HG03139 (cell line): Measurements from ENCODE around the gene SLC50A1.
A peak's percentile ranks its signal among the peaks of the same experiment; 100 is the strongest.
"Not testable (repeated sequence)": the region's sequence is repeated elsewhere in the genome, so short reads cannot be mapped to it uniquely, and the experiment has no call there.

Experiments used
- ATAC-seq: cut with Tn5 transposase; IDR thresholded peaks from one replicate; pipeline ENCODE4 v1.9.1; 2021; ENCODE audit not compliant: unreplicated experiment

The SLC50A1 gene

DNA sequence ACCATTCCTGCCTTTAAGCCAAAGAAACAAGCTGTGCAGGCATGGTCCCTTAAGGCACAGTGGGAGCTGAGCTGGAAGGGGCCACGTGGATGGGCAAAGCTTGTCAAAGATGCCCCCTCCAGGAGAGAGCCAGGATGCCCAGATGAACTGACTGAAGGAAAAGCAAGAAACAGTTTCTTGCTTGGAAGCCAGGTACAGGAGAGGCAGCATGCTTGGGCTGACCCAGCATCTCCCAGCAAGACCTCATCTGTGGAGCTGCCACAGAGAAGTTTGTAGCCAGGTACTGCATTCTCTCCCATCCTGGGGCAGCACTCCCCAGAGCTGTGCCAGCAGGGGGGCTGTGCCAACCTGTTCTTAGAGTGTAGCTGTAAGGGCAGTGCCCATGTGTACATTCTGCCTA, 1.3 kb upstream of the SLC50A1 start:
- ATAC-seq, result no peak

DNA sequence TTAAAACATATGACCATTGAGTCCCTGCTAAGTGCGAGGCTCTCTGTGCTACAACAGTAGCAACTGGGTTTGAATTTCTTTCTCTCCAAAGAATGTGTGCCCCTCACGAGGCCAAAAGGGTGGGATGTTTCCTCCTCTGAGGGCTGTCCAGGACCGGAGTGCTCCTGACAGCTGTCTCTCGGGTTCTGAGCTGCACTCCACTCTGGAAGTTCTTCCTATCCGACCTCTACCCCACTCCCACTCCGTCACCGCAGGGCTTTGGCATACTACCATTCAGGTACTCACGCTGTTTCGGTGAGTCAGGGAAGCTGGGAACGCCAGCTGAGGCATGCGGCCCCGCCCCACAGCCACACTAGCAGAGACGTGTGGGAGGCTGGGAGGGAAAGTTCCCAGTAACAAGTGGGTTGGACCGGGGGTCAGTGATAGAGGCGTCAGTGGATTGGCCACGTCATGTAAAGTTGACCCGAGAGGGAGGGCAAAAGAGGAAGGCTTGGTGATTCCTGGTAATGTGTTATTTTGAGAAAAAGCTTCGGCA, 705 bp upstream of the SLC50A1 start:
- no peak for ATAC-seq

DNA sequence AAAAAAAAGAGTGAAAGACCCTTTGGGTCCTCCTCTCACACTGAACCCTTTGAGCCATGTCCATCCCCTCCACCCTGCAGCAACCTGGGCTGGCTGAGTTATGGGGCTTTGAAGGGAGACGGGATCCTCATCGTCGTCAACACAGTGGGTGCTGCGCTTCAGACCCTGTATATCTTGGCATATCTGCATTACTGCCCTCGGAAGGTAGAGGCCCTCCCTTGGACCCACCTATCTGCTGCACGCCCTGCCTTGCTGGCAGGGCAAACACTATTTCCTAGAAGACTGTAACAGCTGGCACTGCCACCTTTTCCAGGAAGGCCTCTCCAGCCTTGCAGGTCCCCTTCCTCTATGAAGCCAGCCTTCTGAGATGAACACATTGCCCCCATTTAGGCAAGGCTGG, 1.1 kb downstream of the SLC50A1 start:
- no peak for ATAC-seq

DNA sequence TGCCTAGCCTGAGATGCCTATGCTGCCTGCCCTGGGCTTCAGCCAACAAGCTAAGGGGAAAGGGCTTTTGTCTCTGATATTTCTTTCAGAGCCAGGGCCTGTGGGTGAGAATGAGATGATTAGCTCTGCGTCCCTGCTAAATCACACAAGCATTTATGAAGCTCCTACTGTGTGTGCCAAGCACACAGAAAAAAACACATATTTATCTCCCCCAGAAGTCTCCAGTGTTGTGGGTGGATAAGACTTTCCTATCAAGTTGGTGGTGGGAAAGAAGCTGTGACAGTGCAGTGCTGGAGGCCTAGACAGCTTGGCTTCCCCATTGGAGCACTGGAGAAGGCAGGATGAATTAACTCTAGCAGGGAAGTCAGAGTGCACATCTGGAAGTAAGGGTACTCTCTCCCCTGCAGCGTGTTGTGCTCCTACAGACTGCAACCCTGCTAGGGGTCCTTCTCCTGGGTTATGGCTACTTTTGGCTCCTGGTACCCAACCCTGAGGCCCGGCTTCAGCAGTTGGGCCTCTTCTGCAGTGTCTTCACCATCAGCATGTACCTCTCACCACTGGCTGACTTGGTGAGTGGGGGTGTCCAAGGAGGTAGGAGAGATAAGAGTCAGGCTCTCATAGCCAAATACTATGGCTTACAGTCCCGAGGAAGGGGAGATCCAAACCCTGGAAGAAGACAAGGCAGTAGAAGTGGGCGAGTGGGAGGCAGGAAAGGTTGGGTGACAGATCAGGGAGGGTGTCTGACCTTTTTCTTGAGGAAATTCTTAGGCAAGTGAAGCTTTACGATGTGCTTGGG, 1.7 kb downstream of the SLC50A1 start:
- no peak for ATAC-seq

DNA sequence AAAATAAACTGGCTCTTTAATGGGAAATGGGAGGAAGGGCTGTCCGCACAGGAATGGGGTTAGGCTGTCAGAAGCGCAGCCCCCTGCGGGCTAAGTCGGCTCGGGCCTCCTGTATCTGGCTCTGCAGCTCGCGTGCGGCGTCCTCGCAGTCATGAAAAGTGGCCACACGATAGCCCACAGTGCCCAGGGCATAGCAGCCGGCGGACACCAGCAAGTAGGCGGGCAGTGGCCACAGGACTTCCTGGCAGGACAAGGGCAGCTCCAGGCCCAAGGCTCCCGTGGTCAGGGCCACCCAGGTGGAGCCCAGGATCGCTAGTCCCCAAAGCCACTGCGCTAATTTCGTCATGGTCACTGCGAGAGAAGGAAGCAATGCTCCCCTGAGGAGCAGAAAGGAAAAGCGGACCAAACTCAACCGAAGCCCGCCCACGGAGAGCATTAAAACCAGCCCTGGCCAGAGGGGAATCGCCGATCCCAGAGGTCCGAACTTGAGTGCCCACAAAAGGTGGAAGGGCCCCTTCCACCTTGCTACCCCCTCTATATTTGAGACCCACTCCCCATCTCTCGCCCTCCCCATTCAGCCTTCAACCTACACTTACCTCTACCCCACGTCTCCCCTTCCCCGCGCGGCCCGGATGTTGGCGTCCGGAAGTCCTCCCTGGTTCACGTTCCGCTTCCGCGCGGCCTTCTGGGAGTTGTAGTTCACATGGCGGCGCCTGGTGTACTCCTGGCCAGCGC, 4.4 kb downstream of the SLC50A1 start, which contains the start of gene DPM3:
DPM3 (minus strand) TSS at position 637 of the 735 bp plus-strand sequence; CDS start at position 346, 291 bp downstream.
- peak; percentile 59 for ATAC-seq

DNA sequence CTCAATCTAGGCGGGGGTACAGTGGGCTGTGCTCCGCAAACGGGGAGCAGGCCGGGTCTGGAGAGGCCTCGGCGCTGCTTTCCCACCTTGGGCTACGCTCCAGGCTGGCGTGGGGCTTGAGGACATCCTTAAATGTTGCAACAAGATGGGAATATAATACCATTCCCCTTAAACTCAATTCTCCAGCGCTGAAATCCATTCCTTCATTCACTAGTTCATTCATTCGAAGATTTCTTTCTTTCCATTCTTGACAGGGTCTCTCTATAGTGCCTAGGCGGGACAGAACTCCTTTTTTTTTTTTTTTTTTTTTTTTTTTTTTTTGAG, 4.9 kb downstream of the SLC50A1 start:
- ATAC-seq, result no peak

DNA sequence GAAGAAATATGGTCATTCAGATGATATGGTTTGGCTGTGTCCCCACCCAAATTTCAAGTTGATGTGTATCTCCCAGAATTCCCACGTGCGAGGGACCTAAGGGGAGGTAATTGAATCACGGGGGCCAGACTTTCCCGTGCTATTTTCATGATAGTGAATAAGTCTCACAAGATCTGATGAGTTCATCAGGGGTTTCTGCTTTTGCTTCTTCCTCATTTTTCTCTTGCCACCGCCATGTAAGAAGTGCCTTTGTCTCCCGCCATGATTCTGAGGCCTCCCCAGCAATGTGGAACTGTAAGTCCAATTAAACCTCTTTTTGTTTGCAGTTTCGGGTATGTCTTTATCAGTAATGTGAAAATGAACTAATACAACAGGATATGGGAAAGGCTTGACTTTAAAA, 6.1 kb downstream of the SLC50A1 start:
- ATAC-seq, result no peak

DNA sequence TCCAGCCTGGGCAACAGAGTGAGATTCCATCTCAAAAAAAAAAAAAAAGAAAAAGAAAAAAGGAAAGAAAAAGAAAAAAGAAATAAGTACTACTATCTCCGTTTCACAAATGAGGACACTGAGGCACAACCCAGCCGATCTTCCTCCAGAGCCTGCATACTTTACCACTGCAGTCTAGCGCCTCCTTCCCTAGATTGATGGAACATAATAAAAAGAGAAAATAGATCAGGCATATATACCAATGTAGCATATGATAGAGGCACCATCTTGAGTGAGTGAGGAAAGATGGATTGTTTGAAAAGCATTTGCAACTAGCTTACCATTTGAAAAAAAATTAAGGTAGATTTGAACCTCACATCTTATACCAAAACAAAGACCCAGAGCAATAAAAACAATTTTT, 9.8 kb downstream of the SLC50A1 start:
- ATAC-seq, result no peak

DNA sequence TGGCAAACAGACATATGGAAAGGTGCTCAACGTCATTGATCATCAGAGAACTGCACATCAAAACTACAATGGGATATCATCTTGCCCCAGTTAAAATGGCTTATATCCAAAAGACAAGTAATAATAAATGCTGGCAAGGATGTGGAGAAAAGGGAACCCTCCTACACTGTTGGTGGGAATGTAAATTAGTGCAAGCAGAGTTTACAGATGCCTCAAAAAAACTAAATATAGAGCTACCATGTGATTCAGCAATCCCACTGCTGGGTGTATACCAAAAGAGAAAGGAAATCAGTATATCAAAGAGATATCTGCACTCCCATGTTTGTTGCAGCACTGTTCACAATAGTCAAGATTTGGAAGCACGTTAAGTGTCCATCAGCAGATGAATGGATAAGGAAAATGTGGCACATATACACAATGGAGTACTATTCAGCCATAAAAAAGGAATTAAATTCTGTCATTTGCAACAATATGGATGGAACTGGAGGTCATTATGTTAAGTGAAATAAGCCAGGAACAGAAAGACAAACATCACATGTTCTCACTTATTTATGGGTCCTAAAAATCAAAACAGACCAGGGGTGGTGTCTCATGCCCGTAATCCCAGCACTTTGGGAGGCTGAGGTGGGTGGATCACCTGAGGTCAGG, 20.5 kb downstream of the SLC50A1 start:
- ATAC-seq, result not testable (repeated sequence)

DNA sequence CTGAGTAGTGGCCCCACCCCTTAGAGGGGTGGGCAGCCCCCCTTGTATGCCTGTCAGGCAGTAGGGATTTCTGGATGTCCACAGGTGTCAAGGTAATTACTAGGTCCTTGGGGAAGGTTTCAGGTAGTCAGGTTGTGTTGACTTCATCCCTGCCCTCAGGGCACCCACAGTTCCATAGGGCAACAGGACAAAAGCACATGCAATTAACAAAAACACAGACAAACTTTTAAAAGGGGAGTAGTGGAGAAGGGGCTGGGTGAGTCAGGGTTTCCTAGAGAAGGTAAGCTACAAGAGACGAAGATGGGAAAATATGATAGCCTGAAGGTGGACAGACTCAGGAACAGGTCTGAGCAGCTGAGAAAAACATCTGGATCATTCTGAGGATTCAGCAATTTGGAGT, 23.3 kb downstream of the SLC50A1 start:
- no peak for ATAC-seq

DNA sequence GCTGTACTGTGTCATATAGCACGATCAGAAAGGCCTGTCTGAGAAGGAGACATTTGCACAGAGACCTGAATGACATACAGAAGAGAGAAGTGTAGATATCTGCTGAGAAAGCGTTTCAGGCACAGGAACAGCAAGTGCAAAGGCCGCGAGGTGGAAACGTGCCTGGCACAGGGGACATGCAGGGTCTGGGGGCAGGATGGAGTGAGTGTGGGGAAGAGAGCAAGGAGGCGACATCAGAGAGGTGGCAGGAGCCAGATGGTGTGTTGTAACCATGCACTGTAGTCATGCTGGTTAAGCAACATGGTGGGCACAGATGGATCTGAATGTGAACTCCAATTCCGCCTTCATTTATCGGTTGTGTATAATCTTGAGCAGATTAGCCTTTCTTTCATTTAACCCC, 24.5 kb downstream of the SLC50A1 start:
- ATAC-seq, result no peak

DNA sequence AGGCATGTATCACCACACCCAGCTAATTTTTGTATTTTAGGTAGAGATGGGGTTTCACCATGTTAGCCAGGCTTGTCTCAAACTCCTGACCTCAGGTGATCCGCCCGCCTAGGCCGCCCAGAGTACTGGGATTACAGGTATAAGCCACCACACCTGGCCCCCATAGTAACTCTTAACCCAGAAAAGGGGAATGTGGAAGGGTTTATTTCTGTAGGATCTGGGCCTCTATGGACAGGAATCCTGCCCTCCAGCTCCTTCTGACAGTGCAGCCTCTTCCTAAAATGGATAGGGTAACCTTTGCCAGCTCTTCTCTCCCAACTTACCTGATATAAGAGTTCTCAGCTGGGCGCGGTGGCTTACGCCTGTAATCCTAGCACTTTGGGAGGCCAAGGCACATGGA, 27.0 kb downstream of the SLC50A1 start:
- ATAC-seq, result not testable (repeated sequence)

DNA sequence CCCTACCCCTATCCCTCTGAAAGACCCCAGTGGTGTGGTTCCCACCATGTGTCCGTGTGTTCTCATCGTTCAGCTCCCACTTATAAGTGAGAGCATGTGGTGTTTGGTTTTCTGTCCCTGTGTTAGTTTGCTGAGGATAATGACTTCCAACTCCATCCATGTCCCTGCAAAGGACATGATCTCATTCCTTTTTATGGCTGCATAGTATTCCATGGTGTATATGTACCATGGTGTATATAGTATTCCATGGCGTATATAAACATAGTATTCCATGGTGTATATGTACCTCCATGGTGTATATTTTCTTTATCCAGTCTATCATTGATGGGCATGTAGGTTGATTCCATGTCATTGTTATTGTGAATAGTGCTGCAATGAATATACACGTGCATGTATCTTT, 28.1 kb downstream of the SLC50A1 start:
- not testable (repeated sequence) for ATAC-seq

DNA sequence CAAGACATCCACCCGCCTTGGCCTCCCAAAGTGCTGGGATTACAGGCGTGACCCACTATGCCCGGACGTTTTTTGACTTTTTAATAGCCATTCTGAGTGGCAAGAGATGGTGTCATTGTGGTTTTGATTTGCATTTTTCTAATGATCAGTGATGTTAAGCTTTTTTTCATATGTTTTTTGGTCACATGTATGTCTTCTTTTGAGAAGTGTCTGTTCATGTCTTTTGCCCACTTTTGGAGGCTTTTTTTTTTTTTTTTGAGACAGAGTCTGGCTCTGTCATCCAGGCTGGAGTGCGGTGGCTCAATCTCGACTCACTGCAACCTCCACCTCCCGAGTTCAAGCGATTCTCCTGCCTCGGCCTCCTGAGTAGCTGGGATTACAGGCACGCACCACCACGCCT, 29.0 kb downstream of the SLC50A1 start:
- not testable (repeated sequence) for ATAC-seq

DNA sequence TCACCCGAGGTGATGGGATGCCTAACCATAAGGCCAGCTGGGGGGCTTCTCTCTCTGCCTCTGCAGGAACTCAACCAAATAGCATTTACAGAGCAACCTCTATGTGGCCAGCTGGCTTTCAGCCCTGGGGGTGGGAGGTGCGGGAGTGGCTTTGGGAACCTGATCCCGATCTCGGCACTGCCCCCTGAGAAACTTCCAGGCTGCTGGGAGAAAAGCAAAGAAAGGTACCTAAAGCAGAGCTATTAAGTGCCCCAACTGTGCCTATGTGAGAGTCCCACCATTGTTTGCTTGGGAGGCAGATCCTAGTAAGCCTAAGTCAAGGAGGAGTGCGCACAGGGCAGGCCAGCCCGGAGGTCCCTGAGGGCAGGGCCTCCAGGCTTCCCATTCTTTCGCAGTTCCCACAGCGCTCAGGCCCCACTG, 30.4 kb downstream of the SLC50A1 start:
- no peak for ATAC-seq

DNA sequence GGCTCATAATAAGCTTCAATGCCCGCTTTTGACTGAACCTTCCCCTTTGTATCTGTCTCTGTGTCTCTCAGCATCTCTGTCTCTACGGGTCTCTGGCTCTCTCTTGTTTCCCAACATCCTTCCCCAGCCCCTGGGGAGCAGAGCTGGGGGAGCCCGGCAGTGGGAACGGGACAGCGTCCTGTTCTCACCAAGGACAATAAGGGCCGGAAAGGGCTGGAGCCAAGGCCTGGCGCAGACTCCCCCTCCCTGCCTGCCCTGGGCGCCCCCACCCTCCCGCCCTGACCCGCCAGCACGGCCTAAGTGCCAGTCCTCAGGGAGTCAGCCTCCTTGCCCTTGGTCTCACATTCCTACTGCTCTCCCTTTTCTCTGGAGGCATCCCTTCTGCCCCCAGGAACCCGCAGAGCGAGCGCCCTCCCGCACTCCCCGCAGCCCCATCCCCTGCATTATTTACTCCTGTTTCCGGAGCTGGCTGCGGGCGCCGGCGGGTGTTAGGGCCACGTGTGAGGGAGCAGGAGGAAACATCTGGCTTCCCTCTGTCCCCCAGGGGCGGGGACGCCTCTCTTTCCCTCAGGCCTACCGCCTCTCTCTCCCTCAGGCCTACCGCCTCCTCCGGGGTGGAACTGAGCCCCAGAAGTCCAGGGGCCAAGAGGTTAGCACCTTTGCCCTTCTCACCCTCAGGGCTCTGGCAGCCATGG, 31.0 kb downstream of the SLC50A1 start:
- no peak for ATAC-seq

DNA sequence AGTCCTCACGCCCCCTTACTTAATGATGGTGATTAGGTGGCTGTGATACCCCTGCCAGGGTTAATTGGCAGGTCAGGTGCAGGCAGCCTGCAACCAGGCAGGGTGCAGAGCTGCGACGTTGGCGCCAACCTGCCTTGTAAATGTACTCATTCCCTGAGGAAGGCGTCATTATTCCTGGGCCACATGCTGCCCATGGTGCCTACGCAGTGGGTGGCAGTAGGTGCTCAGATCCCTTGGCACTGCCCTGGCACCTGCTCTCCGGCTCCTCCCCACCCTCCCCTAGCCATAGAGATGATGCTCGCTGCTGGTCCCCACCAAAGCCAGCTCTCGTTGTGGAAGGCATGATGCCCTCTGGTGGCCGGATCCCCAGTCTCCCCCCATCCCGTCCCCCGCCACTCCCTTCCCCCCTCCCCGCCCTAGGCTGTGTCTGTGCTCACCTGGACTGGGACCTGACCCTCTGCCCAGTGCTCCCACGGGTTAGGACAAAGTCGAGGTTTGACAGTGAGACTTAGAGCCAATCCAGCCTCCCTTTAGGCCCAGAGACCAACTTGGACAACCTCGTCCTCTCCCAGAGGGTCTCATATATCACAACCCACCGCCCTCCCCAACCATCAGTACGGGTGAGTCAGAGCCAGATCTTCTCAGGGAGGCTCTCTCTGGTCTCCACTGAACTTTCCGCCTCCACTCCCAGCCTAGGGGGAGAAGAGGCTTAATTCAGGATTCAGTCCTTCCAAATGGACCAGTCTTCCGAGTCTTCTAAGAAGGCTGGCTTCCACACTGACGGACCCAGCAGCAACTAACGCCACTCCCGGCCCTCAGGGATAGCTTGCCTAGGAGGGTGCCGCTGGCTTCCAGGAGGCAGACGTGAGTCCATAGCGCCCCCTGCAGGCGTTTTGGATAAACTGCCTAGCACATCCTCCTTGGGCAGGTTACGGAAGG, 31.8 kb downstream of the SLC50A1 start:
- peak; percentile 47 for ATAC-seq

DNA sequence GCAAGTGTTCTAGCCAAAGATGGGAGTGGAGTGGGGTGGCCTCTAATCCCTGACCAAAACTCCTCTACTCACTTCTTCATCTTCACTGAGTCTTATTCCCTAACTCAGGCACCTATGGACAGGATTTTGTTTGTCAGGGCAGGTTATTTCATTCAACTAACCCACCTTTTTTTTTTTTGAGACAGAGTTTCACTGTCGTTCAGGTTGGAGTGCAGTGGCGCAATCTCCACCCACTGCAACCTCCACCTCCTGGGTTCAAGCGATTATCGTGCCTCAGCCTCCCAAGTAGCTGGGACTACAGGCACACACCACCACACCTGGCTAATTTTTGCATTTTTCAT, 32.4 kb downstream of the SLC50A1 start:
- ATAC-seq, result not testable (repeated sequence)

DNA sequence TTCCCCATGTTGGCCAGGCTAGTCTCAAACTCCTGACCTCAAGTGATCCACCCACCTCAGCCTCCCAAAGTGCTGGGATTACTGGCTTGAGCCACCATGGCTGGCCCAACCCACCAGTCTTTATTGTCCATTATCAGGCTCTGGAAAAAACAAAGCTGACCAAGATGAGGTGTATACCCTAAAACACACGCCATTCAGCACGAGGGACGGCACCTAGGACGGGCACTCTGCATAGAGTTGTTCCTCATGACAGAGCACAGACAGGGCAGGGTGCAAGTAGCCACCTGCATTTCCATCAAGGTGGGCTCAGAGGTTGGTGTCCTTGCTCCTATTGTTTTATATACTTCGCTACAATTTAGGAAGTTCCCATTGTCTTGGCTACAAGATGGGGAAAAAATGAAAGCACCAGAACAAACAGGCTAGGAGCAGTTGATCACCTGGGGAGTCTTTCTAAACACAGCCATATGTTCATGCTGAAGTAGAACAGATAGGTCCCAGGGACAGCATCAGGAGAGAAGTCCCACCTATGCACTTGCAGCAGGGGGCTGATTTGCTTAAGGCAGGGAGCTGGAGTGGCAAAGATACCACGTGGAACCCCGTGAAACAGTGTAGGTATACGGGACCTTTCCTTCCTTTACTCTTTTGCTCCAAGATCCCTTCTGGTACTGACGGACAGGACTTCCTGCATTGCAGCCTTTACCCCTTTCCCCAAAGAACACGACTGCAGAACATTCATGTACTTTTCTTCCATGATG, 33.0 kb downstream of the SLC50A1 start:
- no peak for ATAC-seq
